HFF-Myc (cell line): ENCODE measurements around the gene APBA1.

ENCODE experiments used
- DNase-seq: peaks from one replicate; pipeline ENCODE4 v3.0.0-alpha.2; 2011; ENCODE audit warnings: low read depth; ENCODE audit errors: extremely low read depth
- H3K4me3 ChIP-seq: replicated peaks from 2 replicates; pipeline ENCODE4 v1.5.1; 2011; ENCODE audit warnings: low read depth, mild to moderate bottlenecking, control low read depth, low read length
- TF ChIP-seq, protein P1 (sequence below): IDR thresholded peaks from 2 replicates; pipeline ENCODE4 v1.5.1; 2012; ENCODE audit warnings: mild to moderate bottlenecking, low read depth, low read length, control low read depth; ENCODE audit errors: missing control alignments

APBA1 gene

DNA sequence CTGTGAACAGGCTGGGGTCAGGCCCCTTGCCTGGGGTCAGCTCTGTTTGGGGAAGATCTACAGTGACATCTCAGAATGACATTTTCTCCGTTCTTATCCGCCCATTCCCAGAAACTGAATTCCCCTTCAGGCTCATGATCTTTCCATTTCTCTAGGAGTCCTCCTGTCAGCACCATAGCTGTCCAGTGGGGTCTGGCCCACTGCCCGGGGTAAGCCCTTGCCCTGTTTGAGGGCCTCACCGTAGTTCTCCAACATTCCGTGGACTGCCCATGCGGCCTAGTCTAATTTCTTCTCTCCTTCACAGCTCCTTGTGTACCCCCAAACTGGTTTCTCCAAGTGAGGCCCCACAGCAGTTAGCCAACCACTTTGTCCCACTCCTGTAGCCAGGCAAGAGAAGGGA lies 278.7 kb downstream of the APBA1 start:
- H3K4me3 ChIP-seq, result no peak overlapping the region
- TF ChIP-seq, protein P1, sequence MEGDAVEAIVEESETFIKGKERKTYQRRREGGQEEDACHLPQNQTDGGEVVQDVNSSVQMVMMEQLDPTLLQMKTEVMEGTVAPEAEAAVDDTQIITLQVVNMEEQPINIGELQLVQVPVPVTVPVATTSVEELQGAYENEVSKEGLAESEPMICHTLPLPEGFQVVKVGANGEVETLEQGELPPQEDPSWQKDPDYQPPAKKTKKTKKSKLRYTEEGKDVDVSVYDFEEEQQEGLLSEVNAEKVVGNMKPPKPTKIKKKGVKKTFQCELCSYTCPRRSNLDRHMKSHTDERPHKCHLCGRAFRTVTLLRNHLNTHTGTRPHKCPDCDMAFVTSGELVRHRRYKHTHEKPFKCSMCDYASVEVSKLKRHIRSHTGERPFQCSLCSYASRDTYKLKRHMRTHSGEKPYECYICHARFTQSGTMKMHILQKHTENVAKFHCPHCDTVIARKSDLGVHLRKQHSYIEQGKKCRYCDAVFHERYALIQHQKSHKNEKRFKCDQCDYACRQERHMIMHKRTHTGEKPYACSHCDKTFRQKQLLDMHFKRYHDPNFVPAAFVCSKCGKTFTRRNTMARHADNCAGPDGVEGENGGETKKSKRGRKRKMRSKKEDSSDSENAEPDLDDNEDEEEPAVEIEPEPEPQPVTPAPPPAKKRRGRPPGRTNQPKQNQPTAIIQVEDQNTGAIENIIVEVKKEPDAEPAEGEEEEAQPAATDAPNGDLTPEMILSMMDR, result no peak

DNA sequence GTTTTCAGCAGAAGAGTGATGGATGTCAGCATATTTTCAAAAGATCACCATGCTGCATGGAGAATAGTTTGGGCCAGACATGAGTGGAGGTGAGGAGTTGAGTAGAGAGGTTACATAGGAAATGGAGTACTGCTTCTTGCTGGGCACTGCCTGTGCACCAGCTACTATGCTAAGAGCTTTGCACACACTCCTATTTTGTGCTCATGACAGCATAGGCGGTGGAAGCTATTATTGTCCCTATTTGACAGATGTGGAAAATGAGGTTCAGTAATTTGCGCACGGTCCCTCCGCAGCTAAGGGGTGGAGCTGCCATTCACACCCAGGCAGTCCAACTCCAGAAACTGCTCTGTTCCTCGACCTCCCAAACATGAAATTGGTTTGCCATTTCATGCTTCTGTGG lies 279.3 kb downstream of the APBA1 start:
- no peak for DNase-seq
- no peak overlapping the region for H3K4me3 ChIP-seq
- TF ChIP-seq, protein P1, result no peak

More for the DNA sequence above, 278.7 kb downstream of the APBA1 start:
- DNase-seq, result no peak

DNA sequence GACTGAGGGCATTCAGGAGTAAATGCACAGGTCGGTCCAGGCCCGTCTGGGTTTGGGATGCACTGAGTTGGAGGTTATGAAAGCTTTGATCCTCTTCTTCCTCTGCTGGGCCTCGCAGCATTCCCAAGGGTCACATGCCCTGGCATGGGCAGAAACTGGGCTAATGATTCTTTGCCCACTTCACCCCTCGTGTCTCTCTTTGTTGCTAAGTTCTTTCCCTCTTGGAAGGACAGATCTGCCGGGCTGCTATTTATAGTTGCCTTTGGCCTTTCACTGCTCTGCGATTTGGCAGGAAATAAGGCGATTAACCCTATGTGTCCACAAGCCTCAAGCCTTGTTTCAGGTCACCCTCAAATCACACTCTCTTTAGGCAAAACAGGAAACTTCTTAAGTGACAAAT lies 280.2 kb downstream of the APBA1 start:
- H3K4me3 ChIP-seq, result no peak overlapping the region
- TF ChIP-seq, protein P1, result no peak

DNA sequence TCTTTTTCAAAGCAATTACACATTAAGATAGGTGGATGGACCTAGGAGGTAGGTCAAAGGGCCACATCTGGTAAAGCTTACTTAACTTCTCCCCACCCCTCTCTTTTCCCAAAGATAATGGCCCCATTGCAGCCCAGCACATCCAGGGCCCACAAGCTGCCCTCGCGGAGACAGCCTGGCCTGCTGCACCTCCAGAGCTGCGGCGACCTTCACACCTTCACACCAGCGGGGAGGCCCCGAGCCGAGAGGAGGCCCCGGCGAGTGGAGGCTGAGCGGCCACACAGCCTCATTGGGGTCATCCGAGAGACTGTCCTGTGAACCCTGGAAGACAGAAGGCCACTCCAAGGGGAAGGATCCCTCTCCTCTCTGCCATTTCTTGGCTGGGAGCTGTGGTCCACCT lies 280.7 kb downstream of the APBA1 start:
- H3K4me3 ChIP-seq, result no peak overlapping the region
- TF ChIP-seq, protein P1, result no peak

More for the DNA sequence above, 280.2 kb downstream of the APBA1 start:
- DNase-seq, result no peak

DNA sequence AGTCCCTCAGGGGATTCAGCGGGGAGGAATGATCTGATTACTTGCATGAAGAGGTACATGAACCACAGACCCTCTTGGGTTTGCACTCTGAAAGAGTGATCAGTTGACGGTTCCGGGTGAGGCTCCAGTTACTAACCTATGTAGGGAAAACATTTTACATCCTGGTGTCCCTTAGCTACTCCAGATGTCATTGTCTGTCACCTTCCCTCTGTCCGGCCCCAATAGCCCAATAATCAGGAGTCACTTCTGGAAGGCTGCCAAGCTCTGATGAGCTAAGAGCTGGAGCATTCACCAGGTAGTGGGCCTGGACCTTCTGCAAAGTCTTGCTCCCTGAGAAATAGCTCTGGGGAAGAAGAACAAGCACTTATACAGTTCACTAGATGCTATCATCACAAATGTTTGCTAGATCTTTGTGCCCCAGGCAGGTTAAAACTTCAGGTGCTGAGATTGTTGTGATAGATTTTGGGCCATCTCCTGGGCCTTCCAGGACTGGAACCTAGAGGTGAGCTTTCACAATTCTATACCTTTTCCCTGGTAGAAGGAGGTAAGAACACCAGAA lies 282.7 kb downstream of the APBA1 start:
- DNase-seq, result no peak
- H3K4me3 ChIP-seq, result no peak overlapping the region
- TF ChIP-seq, protein P1, result no peak

More for the DNA sequence above, 280.7 kb downstream of the APBA1 start:
- no peak for DNase-seq

DNA sequence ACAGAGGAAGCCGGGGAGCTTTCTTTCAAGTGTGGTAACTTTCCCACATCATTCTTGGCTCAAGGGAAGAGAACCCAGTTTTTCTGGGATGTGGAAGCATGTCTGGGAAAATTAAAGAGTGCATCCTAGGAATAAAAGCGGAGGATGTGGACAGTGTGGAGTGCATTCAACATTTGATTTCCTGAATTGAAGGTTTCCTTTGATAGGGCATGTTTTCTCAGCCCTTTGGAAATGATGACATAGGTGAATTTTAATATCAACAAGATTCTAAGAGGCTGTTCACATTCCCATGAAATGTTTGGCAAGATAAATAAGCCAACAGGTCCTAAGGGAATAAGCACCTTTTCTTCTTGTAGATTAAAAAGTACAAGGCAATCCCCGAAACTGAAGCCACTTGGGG lies 283.6 kb downstream of the APBA1 start:
- no peak overlapping the region for H3K4me3 ChIP-seq
- no peak for DNase-seq
- TF ChIP-seq, protein P1, result no peak

DNA sequence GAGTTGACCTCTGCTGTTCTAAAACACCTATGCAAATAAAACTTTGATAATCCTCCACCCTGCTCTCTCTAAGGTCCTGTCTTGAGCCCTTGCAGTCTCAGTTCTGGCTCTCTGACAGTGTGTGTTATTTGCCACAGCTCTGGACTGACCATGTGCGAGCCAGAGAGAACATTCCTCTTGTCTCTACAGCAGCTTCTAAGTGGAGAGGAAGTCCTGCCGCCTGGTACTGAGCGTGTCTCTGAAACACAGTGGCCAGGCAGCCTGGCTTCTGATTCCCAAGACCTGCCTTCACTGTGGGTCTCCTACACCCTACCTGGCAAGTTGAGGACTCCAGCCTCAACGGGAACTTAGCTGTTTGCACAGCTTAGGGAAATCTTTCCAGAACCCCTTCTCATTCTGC lies 285.5 kb downstream of the APBA1 start:
- DNase-seq, result no peak
- H3K4me3 ChIP-seq, result no peak overlapping the region
- TF ChIP-seq, protein P1, result no peak
